VCaP (cell line): ENCODE measurements around the gene TMEM250.

ENCODE experiments used
- H3K27ac ChIP-seq: fragments of 450-650 bp; 2 replicates; pipeline ENCODE4 v1.5.1; 2017
- TF ChIP-seq, protein P1 (sequence below): fragments of 450-650 bp; conservative IDR thresholded peaks from 2 replicates; pipeline ENCODE4 v1.5.1; 2017; ENCODE audit warnings: mild to moderate bottlenecking, moderate library complexity

TMEM250 gene

GRCh38 chr9:136156209-136157120 is 37.8 kb upstream of the TMEM250 start:
- no peak overlapping the region for H3K27ac ChIP-seq
- TF ChIP-seq, protein P1, sequence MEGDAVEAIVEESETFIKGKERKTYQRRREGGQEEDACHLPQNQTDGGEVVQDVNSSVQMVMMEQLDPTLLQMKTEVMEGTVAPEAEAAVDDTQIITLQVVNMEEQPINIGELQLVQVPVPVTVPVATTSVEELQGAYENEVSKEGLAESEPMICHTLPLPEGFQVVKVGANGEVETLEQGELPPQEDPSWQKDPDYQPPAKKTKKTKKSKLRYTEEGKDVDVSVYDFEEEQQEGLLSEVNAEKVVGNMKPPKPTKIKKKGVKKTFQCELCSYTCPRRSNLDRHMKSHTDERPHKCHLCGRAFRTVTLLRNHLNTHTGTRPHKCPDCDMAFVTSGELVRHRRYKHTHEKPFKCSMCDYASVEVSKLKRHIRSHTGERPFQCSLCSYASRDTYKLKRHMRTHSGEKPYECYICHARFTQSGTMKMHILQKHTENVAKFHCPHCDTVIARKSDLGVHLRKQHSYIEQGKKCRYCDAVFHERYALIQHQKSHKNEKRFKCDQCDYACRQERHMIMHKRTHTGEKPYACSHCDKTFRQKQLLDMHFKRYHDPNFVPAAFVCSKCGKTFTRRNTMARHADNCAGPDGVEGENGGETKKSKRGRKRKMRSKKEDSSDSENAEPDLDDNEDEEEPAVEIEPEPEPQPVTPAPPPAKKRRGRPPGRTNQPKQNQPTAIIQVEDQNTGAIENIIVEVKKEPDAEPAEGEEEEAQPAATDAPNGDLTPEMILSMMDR = no peak

- H3K27ac ChIP-seq = no peak overlapping the region
- TF ChIP-seq, protein P1 = no peak
These were observed 36.9 kb upstream of the TMEM250 start for GRCh38 chr9:136155576-136155975.

GRCh38 chr9:136154943-136155342 is 36.3 kb upstream of the TMEM250 start:
- TF ChIP-seq, protein P1 = no peak
- no peak overlapping the region for H3K27ac ChIP-seq

DNA sequence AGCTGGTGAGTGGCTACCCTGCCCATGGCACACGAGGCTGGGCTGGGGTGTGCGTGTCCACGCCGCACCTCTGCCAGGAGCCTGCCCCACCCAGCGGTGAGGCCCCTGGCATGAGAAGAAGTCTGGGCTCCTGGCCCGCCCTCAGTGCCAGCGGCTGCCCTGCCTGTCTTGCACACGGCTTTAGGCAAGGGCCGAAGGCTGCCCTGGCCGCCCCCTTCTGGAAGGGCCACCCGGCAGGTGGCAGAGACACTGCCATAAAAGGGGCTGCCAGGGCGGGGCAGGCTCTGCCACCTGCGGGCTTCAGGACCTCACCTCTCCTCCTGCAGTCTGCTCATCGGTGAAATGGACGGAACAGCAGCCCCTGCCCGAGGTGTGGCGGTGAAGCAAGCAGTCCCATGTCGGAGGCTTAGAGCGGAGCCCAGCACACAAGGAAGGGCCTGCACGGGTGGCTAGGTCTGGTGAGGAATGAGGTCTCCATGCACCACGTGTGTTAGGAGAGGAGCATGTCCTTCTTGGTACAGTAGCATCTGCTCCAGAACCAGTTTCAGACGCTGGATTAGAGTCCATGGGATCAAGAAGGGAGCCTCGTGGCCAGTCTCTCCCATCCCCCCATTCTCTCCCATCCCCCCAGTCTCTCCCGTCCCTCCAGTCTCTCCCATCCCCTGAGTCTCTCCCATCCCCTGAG is 34.8 kb upstream of the TMEM250 start:
- TF ChIP-seq, protein P1 = no peak

DNA sequence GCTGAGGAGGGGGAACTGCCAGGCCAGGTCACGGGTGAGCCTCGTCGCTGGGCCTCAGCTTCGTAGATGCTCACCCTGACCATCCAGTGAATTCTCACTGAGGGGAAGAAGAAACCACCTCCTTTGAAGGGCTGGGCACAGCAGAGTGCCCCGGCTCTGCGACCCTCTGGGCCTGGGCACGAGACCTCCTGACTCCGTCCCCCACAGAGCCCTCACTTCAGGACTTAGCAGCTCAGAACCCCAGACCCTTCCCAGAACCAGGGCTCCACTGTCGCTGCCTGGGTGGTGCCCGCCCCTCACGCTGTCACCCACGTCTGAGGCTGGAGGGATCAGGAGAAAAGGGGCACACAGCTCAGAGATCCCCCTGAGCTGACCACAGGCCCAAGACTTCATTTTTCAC is 34.3 kb upstream of the TMEM250 start:
- H3K27ac ChIP-seq = no peak overlapping the region
- TF ChIP-seq, protein P1 = no peak

More for the DNA sequence above, 34.8 kb upstream of the TMEM250 start:
- H3K27ac ChIP-seq = no peak overlapping the region

GRCh38 chr9:136152543-136152866 is 33.8 kb upstream of the TMEM250 start:
- no peak overlapping the region for H3K27ac ChIP-seq
- TF ChIP-seq, protein P1 = no peak

GRCh38 chr9:136151848-136152542 is 33.3 kb upstream of the TMEM250 start:
- TF ChIP-seq, protein P1 = no peak
- no peak overlapping the region for H3K27ac ChIP-seq
